Memory B cell (primary cell): ENCODE results near the gene PHLPP2.

Experiments used
- ATAC-seq: fragments of 150-1000 bp; cut with Tn5 transposase; 2 replicates; pipeline ENCODE4 v1.10.0; 2021; ENCODE audit warnings: low read depth, mild to moderate bottlenecking, moderate library complexity
- DNase-seq, 2 donors: peaks; one replicate each; pipeline ENCODE4 v3.0.0; 2022; ENCODE audit warnings: low spot score in 2 of 2
- H3K27ac Mint-ChIP-seq: one replicate; pipeline ENCODE4 v1.8.0; 2022; ENCODE audit warnings: mild to moderate bottlenecking, moderate library complexity, mixed read lengths
- H3K27me3 Mint-ChIP-seq: one replicate; pipeline ENCODE4 v1.8.0; 2022; ENCODE audit warnings: mixed read lengths
- H3K36me3 Mint-ChIP-seq: one replicate; pipeline ENCODE4 v1.8.0; 2022; ENCODE audit warnings: mild to moderate bottlenecking, mixed read lengths
- H3K4me1 Mint-ChIP-seq: one replicate; pipeline ENCODE4 v1.8.0; 2022; ENCODE audit warnings: mixed read lengths
- H3K4me3 Mint-ChIP-seq: one replicate; pipeline ENCODE4 v1.8.0; 2022; ENCODE audit warnings: mild to moderate bottlenecking, moderate library complexity, mixed read lengths
- H3K9me3 Mint-ChIP-seq: one replicate; pipeline ENCODE4 v1.8.0; 2022; ENCODE audit warnings: mixed read lengths

Gene PHLPP2

DNA sequence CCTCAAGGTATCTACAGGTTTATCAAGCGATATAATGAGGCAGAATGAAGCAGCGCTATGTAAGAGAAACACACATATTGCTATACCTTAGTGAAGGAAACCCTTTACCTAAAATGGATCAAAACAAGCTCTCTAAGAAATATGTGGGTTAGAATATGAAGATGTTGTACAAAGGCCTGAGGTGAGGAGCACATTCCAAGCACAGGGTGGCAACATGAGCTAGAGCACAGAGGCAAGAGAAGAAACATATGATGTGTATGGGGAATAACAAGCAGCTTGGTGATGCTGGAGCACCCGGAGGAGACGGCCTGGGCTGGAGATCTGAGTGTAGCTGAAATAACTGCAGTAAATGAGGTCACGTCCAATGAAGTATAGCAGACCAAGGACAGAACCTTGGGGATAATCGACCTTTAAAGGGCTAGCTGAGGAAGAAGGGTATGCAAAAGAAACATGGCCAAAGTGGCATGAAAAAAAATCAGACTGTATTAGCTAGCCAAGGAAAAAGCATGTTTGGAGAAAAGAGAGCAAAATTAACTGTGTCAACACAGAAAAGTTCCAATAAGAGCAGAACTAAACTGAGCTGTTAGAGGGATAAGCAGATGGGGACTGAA, 54.5 kb downstream of the PHLPP2 start:
- Mint-ChIP-seq H3K27me3 (no peaks in the 10 kb centered on the region), H3K4me3 (no peak overlapping the region), H3K4me1 (no peaks in the 10 kb centered on the region), H3K27ac (peak overlapping the region; percentile 2), H3K36me3 (peaks cover 40% of the 10 kb centered on the region), H3K9me3 (no peaks in the 10 kb centered on the region)
- no peak for ATAC-seq
- DNase-seq = no peak

DNA sequence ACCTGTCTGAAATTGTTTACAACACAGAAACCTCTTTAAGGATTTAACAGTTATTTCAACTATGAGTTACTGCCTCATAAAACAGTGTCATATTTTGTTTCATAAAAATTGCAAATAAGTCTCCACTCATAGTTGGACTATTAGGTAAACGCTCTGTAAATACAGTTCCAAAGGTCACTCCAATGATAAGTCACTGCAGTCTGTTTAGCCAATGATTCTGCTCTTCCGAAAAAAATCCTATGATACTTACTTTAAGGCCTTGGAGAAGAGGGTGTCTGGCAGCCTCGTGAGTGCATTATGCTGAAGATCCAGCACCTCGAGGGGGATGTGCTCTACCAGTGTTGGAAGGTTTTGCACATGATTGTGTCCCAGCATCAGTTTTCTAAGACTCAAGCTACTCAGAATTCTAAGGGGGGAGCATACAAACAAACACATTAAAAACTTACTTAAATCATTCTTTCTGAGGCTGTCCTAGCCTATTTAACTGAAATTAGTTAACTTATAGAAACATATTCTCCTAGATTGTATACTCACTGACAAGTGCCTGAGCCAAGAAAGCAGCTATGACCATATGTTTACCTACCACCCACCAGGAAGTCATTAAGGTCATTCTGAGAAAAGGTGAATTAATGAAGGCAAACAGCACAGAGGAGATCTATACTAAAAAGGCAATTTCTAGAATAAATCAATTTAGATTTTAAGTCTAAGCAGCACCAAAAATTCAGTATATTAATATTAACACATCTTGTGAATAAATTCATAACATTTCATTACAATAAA, 57.4 kb downstream of the PHLPP2 start:
- Mint-ChIP-seq H3K4me3 (no peak overlapping the region), H3K4me1 (no peaks in the 10 kb centered on the region), H3K36me3 (peaks cover 36% of the 10 kb centered on the region), H3K27me3 (no peaks in the 10 kb centered on the region), H3K9me3 (no peaks in the 10 kb centered on the region), H3K27ac (peak overlapping the region; percentile 70)
- DNase-seq = no peak
- ATAC-seq = no peak

DNA sequence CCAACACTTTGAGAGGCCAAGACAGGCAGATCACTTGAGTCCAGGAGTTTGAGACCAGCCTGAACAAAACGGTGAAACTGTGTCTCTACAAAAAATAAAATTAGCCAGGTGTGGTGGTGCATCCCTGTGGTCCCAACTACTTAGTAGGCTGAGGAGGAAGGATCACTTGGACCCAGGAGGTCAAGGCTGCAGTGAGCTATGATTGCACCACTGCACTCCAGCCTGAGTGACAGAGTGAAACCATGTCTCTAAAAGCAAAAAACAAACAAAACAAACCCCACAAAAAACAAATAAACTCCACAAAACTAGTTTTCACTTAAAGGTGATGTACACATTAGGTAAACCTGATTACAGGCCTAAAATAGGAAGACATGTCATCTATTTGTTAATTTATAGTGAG, 58.2 kb downstream of the PHLPP2 start:
- DNase-seq (no peak), ATAC-seq (no peak)
- H3K4me1 Mint-ChIP-seq = no peaks in the 10 kb centered on the region
- H3K27ac Mint-ChIP-seq = no peak overlapping the region
- no peaks in the 10 kb centered on the region for H3K27me3 Mint-ChIP-seq
- peaks cover 32% of the 10 kb centered on the region for H3K36me3 Mint-ChIP-seq
- no peaks in the 10 kb centered on the region for H3K9me3 Mint-ChIP-seq
- no peak overlapping the region for H3K4me3 Mint-ChIP-seq

DNA sequence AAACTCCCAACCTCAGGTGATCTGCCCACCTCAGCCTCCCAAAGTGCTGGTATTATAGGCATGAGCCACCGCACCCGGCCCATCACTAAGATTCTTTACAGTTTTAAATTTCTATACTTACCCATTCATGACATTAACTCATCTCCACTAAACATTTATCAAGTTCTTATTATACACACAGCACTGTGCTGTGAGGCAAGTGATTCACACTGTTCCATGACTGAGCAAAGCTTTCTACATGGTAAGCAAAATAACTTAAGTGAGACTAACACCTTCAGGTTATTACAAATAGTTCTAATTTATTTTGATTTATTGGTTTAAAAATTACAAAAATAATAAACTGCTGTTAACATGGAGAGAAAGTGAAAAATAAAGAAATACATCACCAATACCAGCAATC, 65.0 kb downstream of the PHLPP2 start:
- no peak overlapping the region for H3K27ac Mint-ChIP-seq
- no peak for DNase-seq
- H3K9me3 Mint-ChIP-seq = no peaks in the 10 kb centered on the region
- ATAC-seq = no peak
- no peak overlapping the region for H3K4me3 Mint-ChIP-seq
- no peaks in the 10 kb centered on the region for H3K27me3 Mint-ChIP-seq
- peaks cover 19% of the 10 kb centered on the region for H3K36me3 Mint-ChIP-seq
- H3K4me1 Mint-ChIP-seq = peaks cover 2% of the 10 kb centered on the region

DNA sequence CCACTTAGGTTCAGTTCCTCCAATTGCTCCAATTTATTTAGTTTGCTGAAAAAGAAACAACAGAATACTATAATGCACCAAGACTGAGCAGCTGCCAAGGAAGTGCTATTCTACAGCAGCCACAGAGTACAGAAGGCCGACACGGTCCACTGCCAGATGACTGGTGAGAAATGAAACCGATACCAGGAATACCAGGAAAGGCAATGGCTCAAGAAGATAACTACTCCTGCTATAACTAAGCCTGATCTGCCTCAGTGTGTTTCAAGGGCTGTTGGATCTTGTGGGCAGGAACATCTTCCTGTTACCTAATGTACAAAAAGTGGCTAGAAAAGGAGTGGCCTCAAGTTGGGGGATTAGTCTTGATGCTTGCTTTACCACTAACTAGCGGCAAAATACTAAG, 65.7 kb downstream of the PHLPP2 start:
- Mint-ChIP-seq H3K9me3 (no peaks in the 10 kb centered on the region), H3K27me3 (no peaks in the 10 kb centered on the region), H3K4me1 (peaks cover 2% of the 10 kb centered on the region), H3K4me3 (no peak overlapping the region), H3K36me3 (peaks cover 16% of the 10 kb centered on the region), H3K27ac (peak overlapping the region; percentile 38)
- peak; percentile 46 for ATAC-seq
- no peak for DNase-seq

DNA sequence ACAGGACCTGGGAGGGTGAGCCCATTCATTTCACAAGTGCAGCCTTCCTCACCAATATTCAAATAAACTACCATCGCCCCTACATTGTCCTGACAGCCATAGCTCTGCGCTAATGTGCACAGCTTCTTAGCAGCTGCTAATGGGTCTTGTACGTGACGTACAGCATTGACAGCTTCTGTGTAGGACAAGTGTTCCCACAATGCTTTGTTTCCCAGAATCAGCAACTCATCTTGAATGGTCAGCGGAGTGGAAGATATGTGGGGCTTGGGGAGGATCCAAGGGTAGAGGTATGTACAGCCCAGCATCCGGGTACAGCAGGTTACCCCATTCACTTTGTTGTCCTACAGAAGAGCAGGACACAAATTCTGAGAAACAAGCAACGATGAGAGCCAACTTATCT, 74.8 kb downstream of the PHLPP2 start:
- peaks cover 2% of the 10 kb centered on the region for H3K4me1 Mint-ChIP-seq
- H3K4me3 Mint-ChIP-seq = no peak overlapping the region
- no peaks in the 10 kb centered on the region for H3K27me3 Mint-ChIP-seq
- no peak for DNase-seq
- H3K9me3 Mint-ChIP-seq = no peaks in the 10 kb centered on the region
- ATAC-seq = no peak
- H3K27ac Mint-ChIP-seq = no peak overlapping the region
- peaks cover 26% of the 10 kb centered on the region for H3K36me3 Mint-ChIP-seq

DNA sequence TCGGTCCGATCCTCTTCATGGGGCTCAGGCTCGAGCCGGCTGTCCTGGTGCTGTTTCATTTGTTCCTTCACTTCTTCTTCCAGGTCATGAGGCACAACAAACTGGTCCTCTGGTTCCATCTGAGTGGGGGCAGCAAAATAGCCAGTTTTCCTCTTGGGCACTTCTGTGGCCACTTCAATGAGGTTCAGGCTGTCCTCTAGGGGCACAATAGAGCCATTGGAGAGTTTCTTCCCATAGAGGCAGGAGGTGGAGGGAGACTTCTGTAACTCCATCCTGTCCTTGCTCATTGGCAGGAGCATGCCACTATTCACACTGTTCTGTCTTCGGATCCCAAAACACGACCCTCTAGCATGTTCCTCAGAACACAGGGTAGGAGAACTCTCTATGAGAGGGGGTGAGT, 75.6 kb downstream of the PHLPP2 start:
- H3K27ac Mint-ChIP-seq = no peak overlapping the region
- H3K27me3 Mint-ChIP-seq = no peaks in the 10 kb centered on the region
- peaks cover 23% of the 10 kb centered on the region for H3K36me3 Mint-ChIP-seq
- DNase-seq (no peak), ATAC-seq (no peak)
- H3K4me1 Mint-ChIP-seq = peaks cover 2% of the 10 kb centered on the region
- H3K4me3 Mint-ChIP-seq = no peak overlapping the region
- H3K9me3 Mint-ChIP-seq = no peaks in the 10 kb centered on the region

DNA sequence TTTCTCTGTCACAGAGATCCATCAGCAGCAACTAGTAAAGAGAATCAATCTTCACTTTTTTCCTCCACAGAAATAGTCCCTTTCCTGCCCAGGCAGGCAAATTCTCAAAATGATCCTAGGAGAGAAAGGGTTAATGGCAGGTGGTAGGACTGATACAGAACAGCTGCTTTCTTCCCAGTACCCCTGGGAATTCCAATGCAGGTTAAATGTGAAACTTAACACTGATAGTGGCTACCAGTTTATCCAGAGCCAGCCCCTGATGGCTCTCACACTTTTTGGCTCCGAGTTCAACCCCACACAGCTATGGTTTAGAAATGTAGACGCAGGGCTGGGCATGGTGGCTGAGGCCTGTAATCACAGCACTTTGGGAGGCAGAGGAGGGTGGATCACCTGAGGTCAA, 76.3 kb downstream of the PHLPP2 start:
- ATAC-seq (no peak), DNase-seq (no peak)
- no peaks in the 10 kb centered on the region for H3K9me3 Mint-ChIP-seq
- peaks cover 23% of the 10 kb centered on the region for H3K36me3 Mint-ChIP-seq
- peaks cover 2% of the 10 kb centered on the region for H3K4me1 Mint-ChIP-seq
- H3K4me3 Mint-ChIP-seq = no peak overlapping the region
- H3K27me3 Mint-ChIP-seq = no peaks in the 10 kb centered on the region
- H3K27ac Mint-ChIP-seq = no peak overlapping the region

DNA sequence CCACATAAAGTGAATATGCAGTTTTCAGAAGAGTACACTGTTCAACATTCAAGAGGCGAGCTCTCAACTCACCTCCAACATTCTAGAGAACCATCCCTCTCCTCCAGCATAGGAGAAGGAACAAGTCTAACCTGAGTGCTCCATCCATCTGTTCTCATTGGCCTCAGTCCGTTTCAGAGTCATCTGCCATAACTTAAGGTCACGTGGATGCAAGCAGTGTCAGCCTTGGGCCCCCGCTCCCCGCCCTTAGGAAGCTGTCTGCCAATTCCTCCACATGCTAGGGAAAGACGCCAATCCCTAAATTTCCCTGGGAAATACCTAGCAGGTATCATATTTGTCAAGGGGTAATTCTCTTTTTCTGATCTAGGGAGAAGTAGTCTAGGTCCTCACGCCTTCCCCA, 77.1 kb downstream of the PHLPP2 start:
- ATAC-seq (no peak), DNase-seq (no peak)
- Mint-ChIP-seq H3K27ac (no peak overlapping the region), H3K9me3 (no peaks in the 10 kb centered on the region), H3K27me3 (no peaks in the 10 kb centered on the region), H3K4me1 (peaks cover 2% of the 10 kb centered on the region), H3K4me3 (no peak overlapping the region), H3K36me3 (peaks cover 22% of the 10 kb centered on the region)

DNA sequence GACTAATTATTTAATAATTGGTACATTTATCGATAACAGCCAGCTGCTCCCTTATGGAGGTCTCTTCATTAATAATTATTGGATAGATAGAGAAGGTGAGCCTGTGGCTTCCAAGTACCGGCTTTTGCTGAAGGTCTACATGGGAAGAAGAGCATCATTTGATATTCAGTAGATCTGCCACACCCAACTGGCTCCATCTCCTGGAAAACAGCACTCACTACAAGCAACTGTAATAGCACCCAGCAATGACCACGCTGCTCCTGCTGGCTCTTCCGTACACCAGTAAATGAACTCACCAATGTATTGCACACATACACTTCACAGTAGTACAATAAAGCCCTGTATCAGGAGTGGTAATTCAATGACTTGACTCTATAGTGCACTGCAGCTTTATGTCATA, 79.1 kb downstream of the PHLPP2 start:
- H3K4me3 Mint-ChIP-seq = no peak overlapping the region
- H3K27ac Mint-ChIP-seq = peak overlapping the region; percentile 35
- H3K27me3 Mint-ChIP-seq = no peaks in the 10 kb centered on the region
- H3K36me3 Mint-ChIP-seq = peaks cover 19% of the 10 kb centered on the region
- ATAC-seq (peak; percentile 62), DNase-seq (no peak)
- H3K9me3 Mint-ChIP-seq = no peaks in the 10 kb centered on the region
- peaks cover 2% of the 10 kb centered on the region for H3K4me1 Mint-ChIP-seq

DNA sequence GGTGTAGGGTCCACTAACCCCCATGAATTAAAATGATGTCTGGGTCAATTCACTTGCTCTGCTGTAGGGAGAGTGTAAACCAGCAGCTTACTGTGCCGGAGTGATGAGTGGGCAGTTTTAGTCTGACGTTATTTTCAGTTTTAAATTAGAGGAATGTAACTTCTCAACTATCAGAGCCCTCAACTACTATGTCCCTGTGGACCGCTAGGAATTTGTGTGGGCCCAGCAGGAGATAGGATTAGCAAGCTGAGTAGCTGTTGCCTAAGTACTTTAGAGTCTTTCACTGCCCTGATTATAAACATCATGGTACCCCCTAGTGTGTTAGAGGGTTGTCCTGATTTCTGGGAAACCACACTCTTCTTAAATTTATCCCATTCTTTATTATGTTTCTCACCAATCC, 87.1 kb downstream of the PHLPP2 start:
- no peaks in the 10 kb centered on the region for H3K9me3 Mint-ChIP-seq

DNA sequence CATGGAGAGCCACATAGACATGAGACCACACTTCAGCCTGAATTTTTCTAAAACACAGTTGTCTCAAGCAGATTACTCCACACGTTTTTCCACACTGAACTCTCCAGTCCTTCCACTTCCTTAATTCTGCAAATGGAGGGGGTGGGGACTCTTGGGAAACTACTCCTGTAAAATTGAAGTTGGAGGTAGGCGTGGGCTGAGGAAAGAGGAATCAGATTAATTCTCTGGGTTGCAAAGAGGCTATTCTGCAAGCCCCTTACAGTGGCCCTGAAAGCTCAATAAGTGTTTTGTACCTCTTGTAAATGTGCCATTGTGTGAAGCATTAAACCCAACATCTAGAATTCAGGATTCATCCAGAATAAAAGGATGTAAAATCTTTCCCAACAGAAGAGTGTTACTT, 88.9 kb downstream of the PHLPP2 start:
- H3K27ac Mint-ChIP-seq = no peak overlapping the region
- peaks cover 4% of the 10 kb centered on the region for H3K36me3 Mint-ChIP-seq
- DNase-seq (no peak), ATAC-seq (no peak)
- no peak overlapping the region for H3K4me3 Mint-ChIP-seq
- no peaks in the 10 kb centered on the region for H3K4me1 Mint-ChIP-seq
- no peaks in the 10 kb centered on the region for H3K27me3 Mint-ChIP-seq
- H3K9me3 Mint-ChIP-seq = no peaks in the 10 kb centered on the region

More for the DNA sequence above, 87.1 kb downstream of the PHLPP2 start:
- no peak overlapping the region for H3K27ac Mint-ChIP-seq
- DNase-seq (no peak), ATAC-seq (no peak)
- no peak overlapping the region for H3K4me3 Mint-ChIP-seq
- H3K36me3 Mint-ChIP-seq = peaks cover 4% of the 10 kb centered on the region
- no peaks in the 10 kb centered on the region for H3K27me3 Mint-ChIP-seq
- H3K4me1 Mint-ChIP-seq = no peaks in the 10 kb centered on the region

DNA sequence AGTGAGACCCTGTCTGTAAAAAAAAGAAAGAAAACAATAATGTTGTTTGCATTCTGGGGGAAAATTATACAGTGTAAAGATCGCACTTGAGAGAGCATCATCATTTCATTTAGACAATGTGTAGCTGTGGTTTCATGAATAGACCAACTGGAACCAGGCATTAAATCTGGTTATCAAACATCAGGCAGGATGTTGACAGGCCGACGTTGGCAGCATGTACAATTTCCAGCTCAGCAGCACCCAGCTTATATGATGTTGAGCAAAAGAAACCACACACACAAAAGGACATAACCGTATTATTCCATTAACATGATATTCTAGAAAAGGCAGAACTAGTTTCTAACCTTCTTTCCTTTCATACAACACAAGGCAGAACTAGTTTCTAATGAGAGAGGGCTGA, 92.7 kb downstream of the PHLPP2 start:
- Mint-ChIP-seq H3K9me3 (no peaks in the 10 kb centered on the region), H3K27me3 (no peaks in the 10 kb centered on the region), H3K4me3 (no peak overlapping the region), H3K27ac (no peak overlapping the region), H3K36me3 (no peaks in the 10 kb centered on the region), H3K4me1 (no peaks in the 10 kb centered on the region)
- DNase-seq (no peak), ATAC-seq (no peak)

DNA sequence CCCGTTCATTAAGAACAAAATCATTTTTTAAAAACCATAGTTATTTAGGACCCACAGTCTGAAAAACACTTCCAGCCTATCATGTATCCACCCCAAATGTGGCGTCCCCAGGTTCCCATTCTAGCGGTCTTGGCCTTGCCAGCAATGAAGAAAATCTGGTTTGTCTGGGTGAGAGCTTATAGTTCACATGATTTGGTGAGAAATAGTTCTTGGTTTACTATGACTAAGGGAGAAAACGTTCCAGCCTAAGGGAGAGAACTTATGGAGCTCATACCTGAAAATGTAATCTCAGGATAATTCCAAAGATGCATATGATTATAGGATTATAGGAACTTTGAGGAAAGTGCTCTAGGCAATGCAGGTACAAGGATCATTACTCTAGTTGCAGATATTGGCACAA, 93.7 kb downstream of the PHLPP2 start:
- Mint-ChIP-seq H3K9me3 (no peaks in the 10 kb centered on the region), H3K4me1 (peaks cover 2% of the 10 kb centered on the region), H3K4me3 (no peak overlapping the region), H3K27ac (no peak overlapping the region), H3K36me3 (no peaks in the 10 kb centered on the region), H3K27me3 (peaks cover 2% of the 10 kb centered on the region)
- no peak for DNase-seq
- no peak for ATAC-seq
